ENCODE measurements around the gene RANBP9.

RANBP9 gene

DNA sequence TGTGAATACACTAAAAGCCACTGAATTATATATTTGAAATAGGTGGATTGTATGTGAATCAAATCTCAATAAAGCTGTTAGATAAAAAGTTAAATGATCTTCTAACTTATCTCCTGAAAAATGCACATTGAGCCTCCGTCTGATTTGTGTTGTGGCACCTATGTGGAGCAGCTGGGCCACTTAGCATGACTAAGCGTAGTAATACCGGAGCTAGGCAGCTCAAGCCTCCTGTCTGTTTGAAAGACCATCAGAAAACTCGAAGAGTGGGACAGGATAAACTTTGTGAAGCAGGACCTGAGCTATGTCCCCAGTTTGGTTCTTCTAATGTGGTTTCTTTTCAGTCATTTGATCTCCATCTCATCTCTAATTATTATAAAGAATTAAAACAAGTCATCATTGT, 107.5 kb downstream of the RANBP9 start:
- TF ChIP-seq, protein P1, sequence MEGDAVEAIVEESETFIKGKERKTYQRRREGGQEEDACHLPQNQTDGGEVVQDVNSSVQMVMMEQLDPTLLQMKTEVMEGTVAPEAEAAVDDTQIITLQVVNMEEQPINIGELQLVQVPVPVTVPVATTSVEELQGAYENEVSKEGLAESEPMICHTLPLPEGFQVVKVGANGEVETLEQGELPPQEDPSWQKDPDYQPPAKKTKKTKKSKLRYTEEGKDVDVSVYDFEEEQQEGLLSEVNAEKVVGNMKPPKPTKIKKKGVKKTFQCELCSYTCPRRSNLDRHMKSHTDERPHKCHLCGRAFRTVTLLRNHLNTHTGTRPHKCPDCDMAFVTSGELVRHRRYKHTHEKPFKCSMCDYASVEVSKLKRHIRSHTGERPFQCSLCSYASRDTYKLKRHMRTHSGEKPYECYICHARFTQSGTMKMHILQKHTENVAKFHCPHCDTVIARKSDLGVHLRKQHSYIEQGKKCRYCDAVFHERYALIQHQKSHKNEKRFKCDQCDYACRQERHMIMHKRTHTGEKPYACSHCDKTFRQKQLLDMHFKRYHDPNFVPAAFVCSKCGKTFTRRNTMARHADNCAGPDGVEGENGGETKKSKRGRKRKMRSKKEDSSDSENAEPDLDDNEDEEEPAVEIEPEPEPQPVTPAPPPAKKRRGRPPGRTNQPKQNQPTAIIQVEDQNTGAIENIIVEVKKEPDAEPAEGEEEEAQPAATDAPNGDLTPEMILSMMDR (IDR thresholded peaks at IDR 0.05) = no peak
- H3K27ac ChIP-seq = no peak overlapping the region

- no peak overlapping the region for H3K27ac ChIP-seq
- TF ChIP-seq, protein P1 (IDR thresholded peaks at IDR 0.05) = no peak
- TF ChIP-seq ZFX (IDR thresholded peaks at IDR 0.05; ENCODE audit: borderline replicate concordance) = no peak
Measured at GRCh38 chr6:13600036-13600435, 111.6 kb downstream of the RANBP9 start.

- TF ChIP-seq ZFX (IDR thresholded peaks at IDR 0.05; ENCODE audit: borderline replicate concordance) = no peak
- H3K27ac ChIP-seq = no peak overlapping the region
Measured at GRCh38 chr6:13597073-13597472, 114.6 kb downstream of the RANBP9 start.

GRCh38 chr6:13593720-13594119, 117.9 kb downstream of the RANBP9 start:
- TF ChIP-seq ZFX (IDR thresholded peaks at IDR 0.05; ENCODE audit: borderline replicate concordance) = no peak
- TF ChIP-seq, protein P1 (IDR thresholded peaks at IDR 0.05) = no peak
- no peak overlapping the region for H3K27ac ChIP-seq

- no peak overlapping the region for H3K27ac ChIP-seq
- TF ChIP-seq, protein P1 (IDR thresholded peaks at IDR 0.05) = no peak
- no peak for TF ChIP-seq ZFX (IDR thresholded peaks at IDR 0.05; ENCODE audit: borderline replicate concordance)
Measured at GRCh38 chr6:13593103-13593502, 118.5 kb downstream of the RANBP9 start.

DNA sequence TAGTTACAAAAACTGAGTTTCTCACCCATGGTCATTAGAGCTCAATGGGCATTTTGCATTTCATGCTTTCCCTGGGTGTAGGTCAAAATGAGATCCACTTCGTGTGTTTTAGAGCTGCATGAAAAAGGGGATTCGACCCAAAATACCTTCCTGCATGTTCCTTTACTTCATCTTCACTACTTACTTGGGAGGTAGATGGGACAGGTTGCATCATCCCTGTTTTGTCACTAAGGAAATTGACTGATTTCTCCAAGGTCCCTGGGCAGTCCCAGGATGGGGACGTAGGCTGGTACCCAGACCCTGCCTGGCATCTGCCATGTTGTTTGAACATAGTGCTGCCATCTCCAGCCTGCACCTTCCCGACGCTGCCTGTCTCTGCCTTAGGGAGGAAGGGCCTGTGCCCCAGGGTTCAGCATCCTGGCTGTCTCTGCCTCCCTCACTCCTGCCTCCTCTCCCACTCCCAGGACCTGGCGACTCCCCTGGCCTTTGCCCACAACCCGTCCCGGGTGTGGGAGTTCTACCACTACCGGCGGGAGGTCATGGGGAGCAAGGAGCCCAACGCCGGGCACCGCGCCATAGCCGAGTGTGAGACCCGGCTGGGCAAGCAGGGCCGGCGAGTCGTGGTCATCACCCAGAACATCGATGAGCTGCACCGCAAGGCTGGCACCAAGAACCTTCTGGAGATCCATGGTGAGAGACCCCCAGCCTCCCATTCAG, 120.3 kb downstream of the RANBP9 start:
- H3K27ac ChIP-seq = no peak overlapping the region
- TF ChIP-seq ZFX (IDR thresholded peaks at IDR 0.05; ENCODE audit: borderline replicate concordance) = no peak
- TF ChIP-seq, protein P1 (IDR thresholded peaks at IDR 0.05) = no peak

- no peak for TF ChIP-seq ZFX (IDR thresholded peaks at IDR 0.05; ENCODE audit: borderline replicate concordance)
- TF ChIP-seq, protein P1 (IDR thresholded peaks at IDR 0.05) = no peak
- H3K27ac ChIP-seq = no peak overlapping the region
Measured at GRCh38 chr6:13590574-13591153, 121.0 kb downstream of the RANBP9 start.

All from 22Rv1 (cell line).